Fibroblast of lung (primary cell): ENCODE results near the gene CDKN2A. TPM values are rescaled to one million over a fixed set of nuclear protein-coding genes. Genes with fewer than 3 reads are reported as not detected.
A peak's percentile ranks its signal among the peaks of the same experiment; 100 is the strongest.

Source experiments
- DNase-seq, 2 donors: peaks; one replicate each; pipeline versions ENCODE4 v3.0.0 to v3.0.0-alpha.2; 2010; ENCODE audit warnings: low read depth in 2 of 2
- H2AFZ ChIP-seq: 2 replicates; pipeline ENCODE4 v1.5.1; 2012; ENCODE audit warnings: low read length, control low read depth, inconsistent platforms
- H3K27ac ChIP-seq: 2 replicates; pipeline ENCODE4 v1.5.1; 2011; ENCODE audit warnings: low read length, control low read depth; ENCODE audit not compliant: insufficient read depth
- H3K27me3 ChIP-seq: 2 replicates; pipeline ENCODE4 v1.5.1; 2011; ENCODE audit warnings: mild to moderate bottlenecking, low read length; ENCODE audit not compliant: control insufficient read depth, insufficient read depth
- H3K36me3 ChIP-seq: 2 replicates; pipeline ENCODE4 v1.5.1; 2011; ENCODE audit warnings: low read length; ENCODE audit not compliant: control insufficient read depth, insufficient read depth
- H3K4me1 ChIP-seq: 2 replicates; pipeline ENCODE4 v1.5.1; 2011; ENCODE audit warnings: low read length; ENCODE audit not compliant: control insufficient read depth, insufficient read depth; ENCODE audit errors: extremely low read depth
- H3K4me2 ChIP-seq: 2 replicates; pipeline ENCODE4 v1.5.1; 2011; ENCODE audit warnings: low read length, control low read depth; ENCODE audit not compliant: insufficient read depth; ENCODE audit errors: extremely low read depth
- H3K4me3 ChIP-seq, 4 experiments: fragments of 200-600 bp in 1 of 4; sonication (generic) in 1 of 4; replicated peaks in 1 of 4; 2 replicates each; pipeline ENCODE4 v1.5.1; 2011 to 2016; ENCODE audit warnings: low read length in 4 of 4, low read depth in 3 of 4, mild to moderate bottlenecking in 3 of 4, control low read depth in 2 of 4, inconsistent platforms in 1 of 4, mixed read lengths in 1 of 4; ENCODE audit not compliant: insufficient read depth in 1 of 4; ENCODE audit errors: control extremely low read depth in 1 of 4
- H3K79me2 ChIP-seq: 2 replicates; pipeline ENCODE4 v1.5.1; 2012; ENCODE audit warnings: mild to moderate bottlenecking, low read length, inconsistent platforms; ENCODE audit not compliant: control insufficient read depth, insufficient read depth
- H3K9ac ChIP-seq: 2 replicates; pipeline ENCODE4 v1.5.1; 2011; ENCODE audit warnings: mild to moderate bottlenecking, low read length, control low read depth; ENCODE audit not compliant: insufficient read depth
- H3K9me3 ChIP-seq: 2 replicates; pipeline ENCODE4 v1.5.1; 2012; ENCODE audit warnings: low read depth, low read length; ENCODE audit not compliant: control insufficient read depth, insufficient read depth
- H4K20me1 ChIP-seq: 2 replicates; pipeline ENCODE4 v1.5.1; 2011; ENCODE audit warnings: low read length; ENCODE audit not compliant: control insufficient read depth, insufficient read depth; ENCODE audit errors: extremely low read depth
- CTCF ChIP-seq, 2 donors: IDR thresholded peaks in 1 of 2; conservative IDR thresholded peaks in 1 of 2; 1 replicate in 1 of 2; 2 replicates in 1 of 2; pipeline ENCODE4 v1.5.1; 2011 to 2012; ENCODE audit warnings: low read length in 2 of 2, control low read depth in 1 of 2, inconsistent platforms in 1 of 2, low read depth in 1 of 2, mild to moderate bottlenecking in 1 of 2
- EZH2 ChIP-seq: IDR thresholded peaks from 2 replicates; pipeline ENCODE4 v1.5.1; 2012; ENCODE audit warnings: low read length, control low read depth, mild to moderate bottlenecking; ENCODE audit errors: missing control alignments
- polyA plus RNA-seq, 2 donors: library from polyadenylated mRNA; depleted of rRNA in 1 of 2; stranded (reverse) in 1 of 2; unstranded in 1 of 2; fragments of >200 nt; gene quantifications; 2 replicates each; pipeline ENCODE4 v1.2.1, GENCODE V29; 2011 to 2012; ENCODE audit warnings: missing spikeins in 1 of 2
- total RNA-seq: library from RNA; depleted of rRNA; stranded (reverse); fragments of >200 nt; gene quantifications from 2 replicates; pipeline ENCODE4 v1.2.1, GENCODE V29; 2014

The CDKN2A gene
- total and polyA plus RNA-seq, 2 donors (not counting 1 experiment from before 2014, with no cell fraction given): 19.2 to 23.5 TPM

- no peak for DNase-seq
- Histone ChIP-seq H3K4me3 (peak overlapping the region; percentile 59 to 83 (median 76)), H2AFZ (no peak overlapping the region)
Measured at GRCh38 chr9:21993007-21993406, 1.2 kb downstream of the CDKN2A start.

GRCh38 chr9:21991072-21991959, 2.9 kb downstream of the CDKN2A start:
- no peaks in the 10 kb centered on the region for H3K9me3 ChIP-seq
- peak overlapping the region; percentile 21 for H3K27ac ChIP-seq
- H3K36me3 ChIP-seq: no peaks in the 10 kb centered on the region
- no peak for DNase-seq
- H3K27me3 ChIP-seq: no peaks in the 10 kb centered on the region
- H2AFZ ChIP-seq: no peak overlapping the region
- H3K4me3 ChIP-seq: peak overlapping the region in 3 of 4 experiments; percentile 21 to 29 (median 27)
- H3K9ac ChIP-seq: no peak overlapping the region
- TF ChIP-seq EZH2 (no peak), CTCF (conservative IDR thresholded peaks at IDR 0.05 in 1 of 2, IDR thresholded peaks at IDR 0.05 in 1 of 2; ENCODE audit: low read depth in 1 of 2, low read length in 2 of 2) (no peak)
- peaks cover 4% of the 10 kb centered on the region for H3K4me1 ChIP-seq
- H4K20me1 ChIP-seq: no peaks in the 10 kb centered on the region
- peak overlapping the region; percentile 44 for H3K4me2 ChIP-seq
- H3K79me2 ChIP-seq: peaks cover 25% of the 10 kb centered on the region

More at GRCh38 chr9:21993007-21993406, 1.2 kb downstream of the CDKN2A start:
- TF ChIP-seq EZH2 (no peak), CTCF (conservative IDR thresholded peaks at IDR 0.05 in 1 of 2, IDR thresholded peaks at IDR 0.05 in 1 of 2; ENCODE audit: low read depth in 1 of 2, low read length in 2 of 2) (no peak)
- Histone ChIP-seq H3K27ac (no peak overlapping the region), H3K4me1 (peaks cover 4% of the 10 kb centered on the region), H3K27me3 (no peaks in the 10 kb centered on the region), H3K9ac (no peak overlapping the region), H3K9me3 (no peaks in the 10 kb centered on the region), H3K36me3 (no peaks in the 10 kb centered on the region), H4K20me1 (no peaks in the 10 kb centered on the region), H3K4me2 (peak overlapping the region; percentile 89), H3K79me2 (peaks cover 33% of the 10 kb centered on the region)

- H3K4me1 ChIP-seq: peaks cover 4% of the 10 kb centered on the region
- peak overlapping the region; percentile 97 for H3K4me2 ChIP-seq
- peak overlapping the region; percentile 62 for H3K27ac ChIP-seq
- H2AFZ ChIP-seq: peak overlapping the region; percentile 86
- no peak for DNase-seq
- peak overlapping the region; percentile 28 for H3K9ac ChIP-seq
- H4K20me1 ChIP-seq: no peaks in the 10 kb centered on the region
- H3K36me3 ChIP-seq: no peaks in the 10 kb centered on the region
- H3K27me3 ChIP-seq: no peaks in the 10 kb centered on the region
- TF ChIP-seq CTCF (conservative IDR thresholded peaks at IDR 0.05 in 1 of 2, IDR thresholded peaks at IDR 0.05 in 1 of 2; ENCODE audit: low read depth in 1 of 2, low read length in 2 of 2) (no peak), EZH2 (no peak)
- H3K9me3 ChIP-seq: no peaks in the 10 kb centered on the region
- H3K4me3 ChIP-seq: peak overlapping the region in 3 of 4 experiments; percentile 27 to 35 (median 33)
- peaks cover 17% of the 10 kb centered on the region for H3K79me2 ChIP-seq
Measured at GRCh38 chr9:21989440-21990189, 4.6 kb downstream of the CDKN2A start.
